Panc1 (cell line): ENCODE results near the gene DNAJB13.

Experiments
- CTCF ChIP-seq: fragments of 450-650 bp; IDR thresholded peaks from 2 replicates; pipeline ENCODE4 v1.5.1; 2017; ENCODE audit warnings: mild to moderate bottlenecking
- POLR2AphosphoS5 ChIP-seq: IDR thresholded peaks from 2 replicates; pipeline ENCODE4 v1.6.1; 2012; ENCODE audit warnings: mild to moderate bottlenecking, low read depth, low read length, moderate library complexity
- SIN3A ChIP-seq: IDR thresholded peaks from 2 replicates; pipeline ENCODE4 v1.6.1; 2012; ENCODE audit warnings: low read depth, mild to moderate bottlenecking, low read length, moderate library complexity, borderline replicate concordance; ENCODE audit not compliant: insufficient read depth
- TCF7L2 ChIP-seq: IDR thresholded peaks from 2 replicates; pipeline ENCODE4 v1.6.1; 2011; ENCODE audit warnings: mild to moderate bottlenecking, low read depth, low read length, inconsistent platforms

GRCh38 chr11:74013141-74013540 is 62.3 kb downstream of the DNAJB13 start:
- TF ChIP-seq CTCF (no peak), POLR2AphosphoS5 (no peak), SIN3A (no peak), TCF7L2 (no peak)
